Cerebellar cortex (tissue), 1 donor: ENCODE data around the gene SLF1.
"Not testable (repeated sequence)": the region's sequence is repeated elsewhere in the genome, so short reads cannot be mapped to it uniquely, and the experiment has no call there.

ENCODE experiments used
- DNase-seq: peaks from one replicate; pipeline ENCODE4 v3.0.0-alpha.2; 2015; ENCODE audit warnings: low spot score

The SLF1 gene

GRCh38 chr5:94618493-94619328 lies at the start of gene SLF1, which contains the start of gene KIAA0825:
TSS of gene SLF1 (plus strand) at chr5:94618669. CDS start at chr5:94628811, 10,142 bp downstream.
TSS of gene KIAA0825 (minus strand) at chr5:94618604. CDS start at chr5:94537126, 81,478 bp downstream.
- DNase-seq: peak; percentile 95

GRCh38 chr5:94571415-94571814 lies 47.1 kb upstream of the SLF1 start:
- no peak for DNase-seq

- not testable (repeated sequence) for DNase-seq
These were observed 45.1 kb upstream of the SLF1 start for GRCh38 chr5:94573349-94573748.

GRCh38 chr5:94575196-94575595 lies 43.3 kb upstream of the SLF1 start:
- DNase-seq: no peak

GRCh38 chr5:94577466-94578245 lies 40.8 kb upstream of the SLF1 start:
- no peak for DNase-seq

- no peak for DNase-seq
These were observed 23.1 kb upstream of the SLF1 start for GRCh38 chr5:94595281-94595840.

GRCh38 chr5:94613583-94613982 lies 4.9 kb upstream of the SLF1 start:
- peak; percentile 70 for DNase-seq

GRCh38 chr5:94614156-94614805 lies 4.2 kb upstream of the SLF1 start:
- DNase-seq: peak; percentile 54

GRCh38 chr5:94615862-94616261 lies 2.6 kb upstream of the SLF1 start:
- peak; percentile 19 for DNase-seq

- DNase-seq: peak; percentile 83
These were observed 408 bp upstream of the SLF1 start for GRCh38 chr5:94618029-94618492.

GRCh38 chr5:94620256-94620655 lies 1.8 kb downstream of the SLF1 start:
- no peak for DNase-seq

- DNase-seq: no peak
These were observed 3.3 kb downstream of the SLF1 start for GRCh38 chr5:94621763-94622162.

- DNase-seq: no peak
These were observed 4.5 kb downstream of the SLF1 start for GRCh38 chr5:94623011-94623410.

GRCh38 chr5:94623877-94624276 lies 5.4 kb downstream of the SLF1 start:
- DNase-seq: no peak

GRCh38 chr5:94627191-94627590 lies 8.7 kb downstream of the SLF1 start:
- no peak for DNase-seq

- DNase-seq: no peak
These were observed 13.6 kb downstream of the SLF1 start for GRCh38 chr5:94632024-94632423.

- no peak for DNase-seq
These were observed 21.7 kb downstream of the SLF1 start for GRCh38 chr5:94640176-94640575.

- no peak for DNase-seq
These were observed 26.6 kb downstream of the SLF1 start for GRCh38 chr5:94645053-94645452.

GRCh38 chr5:94646758-94647157 lies 28.3 kb downstream of the SLF1 start:
- no peak for DNase-seq

- no peak for DNase-seq
These were observed 31.4 kb downstream of the SLF1 start for GRCh38 chr5:94649874-94650273.

GRCh38 chr5:94658272-94658671 lies 39.8 kb downstream of the SLF1 start:
- DNase-seq: no peak

GRCh38 chr5:94660506-94660905 lies 42.0 kb downstream of the SLF1 start:
- DNase-seq: no peak
